ENCODE data around the gene SORCS2. TPM values are rescaled to one million over a fixed set of nuclear protein-coding genes. Genes with fewer than 3 reads are reported as not detected.

The SORCS2 gene
- 1 to 10 TPM; 2.0 to 7.4 (median 3.6) TPM for total RNA-seq

DNA sequence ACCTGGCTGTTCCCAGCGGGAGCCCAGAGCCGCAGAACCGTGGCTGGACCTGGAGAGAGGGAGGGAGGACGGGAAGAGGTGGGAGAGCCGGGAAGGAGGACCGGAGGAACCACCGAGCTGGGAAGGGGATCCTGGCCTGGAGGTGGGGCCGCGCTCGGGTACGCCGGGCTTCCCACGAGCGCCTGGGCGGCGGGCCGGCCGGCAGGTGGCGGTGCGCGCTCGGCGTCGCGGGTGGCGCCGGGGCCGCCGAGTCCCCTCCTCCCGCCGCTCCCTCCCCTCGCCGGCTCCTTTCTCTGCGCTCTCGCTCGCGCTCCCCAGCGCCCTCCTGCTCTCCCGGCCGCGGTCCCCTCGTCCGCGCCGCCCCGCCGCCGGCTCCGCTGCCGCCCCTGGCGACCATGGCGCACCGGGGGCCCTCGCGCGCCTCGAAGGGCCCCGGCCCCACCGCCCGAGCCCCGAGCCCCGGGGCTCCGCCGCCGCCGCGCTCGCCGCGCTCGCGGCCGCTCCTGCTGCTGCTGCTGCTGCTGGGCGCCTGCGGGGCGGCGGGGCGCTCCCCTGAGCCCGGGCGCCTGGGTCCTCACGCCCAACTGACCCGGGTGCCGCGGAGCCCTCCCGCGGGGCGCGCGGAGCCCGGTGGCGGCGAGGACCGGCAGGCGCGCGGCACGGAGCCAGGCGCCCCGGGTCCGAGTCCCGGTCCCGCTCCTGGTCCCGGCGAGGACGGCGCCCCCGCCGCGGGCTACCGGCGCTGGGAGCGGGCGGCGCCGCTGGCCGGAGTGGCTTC is at the start of gene SORCS2:
Gene SORCS2, plus strand, starts transcription at position 287 of the 778 bp plus-strand sequence.
- no peaks in the 10 kb centered on the region for H3K9me3 ChIP-seq
- TF ChIP-seq, protein P1, sequence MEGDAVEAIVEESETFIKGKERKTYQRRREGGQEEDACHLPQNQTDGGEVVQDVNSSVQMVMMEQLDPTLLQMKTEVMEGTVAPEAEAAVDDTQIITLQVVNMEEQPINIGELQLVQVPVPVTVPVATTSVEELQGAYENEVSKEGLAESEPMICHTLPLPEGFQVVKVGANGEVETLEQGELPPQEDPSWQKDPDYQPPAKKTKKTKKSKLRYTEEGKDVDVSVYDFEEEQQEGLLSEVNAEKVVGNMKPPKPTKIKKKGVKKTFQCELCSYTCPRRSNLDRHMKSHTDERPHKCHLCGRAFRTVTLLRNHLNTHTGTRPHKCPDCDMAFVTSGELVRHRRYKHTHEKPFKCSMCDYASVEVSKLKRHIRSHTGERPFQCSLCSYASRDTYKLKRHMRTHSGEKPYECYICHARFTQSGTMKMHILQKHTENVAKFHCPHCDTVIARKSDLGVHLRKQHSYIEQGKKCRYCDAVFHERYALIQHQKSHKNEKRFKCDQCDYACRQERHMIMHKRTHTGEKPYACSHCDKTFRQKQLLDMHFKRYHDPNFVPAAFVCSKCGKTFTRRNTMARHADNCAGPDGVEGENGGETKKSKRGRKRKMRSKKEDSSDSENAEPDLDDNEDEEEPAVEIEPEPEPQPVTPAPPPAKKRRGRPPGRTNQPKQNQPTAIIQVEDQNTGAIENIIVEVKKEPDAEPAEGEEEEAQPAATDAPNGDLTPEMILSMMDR (IDR thresholded peaks at IDR 0.05), result peak in 3 of 4 experiments; percentile 83 to 95 (median 95)
- TF ChIP-seq POLR2A (IDR thresholded peaks at IDR 0.05), result no peak
- H3K4me3 ChIP-seq, result peak within 1 kb of the TSS; percentile 49 to 61
- H3K4me1 ChIP-seq, result peaks cover 0 to 59% (median 18%) of the 10 kb centered on the region in 3 donors
- no peaks in the 10 kb centered on the region for H3K36me3 ChIP-seq
- no CpG with 5 or more reads among the region's 116 CpGs for WGBS, 2 donors (ENCODE audit: low coverage in 1 of 2)
- peak; percentile 90 for ATAC-seq
- peaks cover 49% of the 10 kb centered on the region for H3K27me3 ChIP-seq
- peak within 1 kb of the TSS in 1 of 4 donors; percentile 61 for H3K27ac ChIP-seq

DNA sequence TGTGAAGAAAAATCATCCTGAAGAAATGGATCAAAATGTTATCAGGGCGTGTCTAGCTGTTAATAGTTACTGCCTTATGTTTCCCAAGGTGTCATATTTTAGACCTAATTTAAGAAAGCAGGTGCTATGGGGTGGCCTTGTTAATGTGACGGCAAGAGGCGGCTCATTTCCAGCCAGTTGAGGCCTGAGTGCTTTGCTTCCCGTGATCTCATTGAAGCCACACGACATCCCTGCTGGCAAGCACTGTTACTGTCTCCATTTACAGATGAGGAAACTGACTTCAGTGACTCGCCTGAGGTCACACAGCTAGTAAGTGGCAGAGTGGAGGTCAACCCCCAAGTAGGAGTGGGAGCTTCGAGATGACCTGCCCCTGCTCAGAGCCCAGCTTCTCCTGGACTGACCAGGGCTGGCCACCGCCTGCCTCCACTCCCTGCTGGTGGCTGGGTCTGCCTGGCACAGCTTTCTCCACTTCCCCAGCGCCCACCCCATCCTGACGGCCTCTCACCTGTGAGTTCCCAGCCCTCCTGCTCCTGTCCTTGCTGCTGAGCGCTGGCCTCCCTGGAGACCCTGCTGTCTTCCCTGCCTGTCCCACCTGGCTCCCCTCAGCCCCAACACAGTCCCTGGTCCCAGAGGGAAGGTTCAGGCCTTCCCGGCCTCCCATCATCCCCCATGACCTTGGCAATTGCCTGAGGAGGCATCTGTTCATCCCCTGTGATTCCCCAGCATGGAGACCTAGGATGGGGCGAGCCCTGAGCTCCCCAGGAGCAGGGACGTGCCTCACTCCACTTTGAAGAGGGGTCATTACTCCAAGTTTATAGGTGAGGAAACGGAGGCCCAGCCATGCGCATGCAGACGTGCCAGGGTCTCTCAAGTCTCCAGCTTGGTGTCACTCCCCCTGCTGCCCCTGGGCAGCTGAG is 47.7 kb upstream of the SORCS2 start:
- no peaks in the 10 kb centered on the region for H3K36me3 ChIP-seq
- no peak overlapping the region for H3K4me3 ChIP-seq
- H3K4me1 ChIP-seq, result no peaks in the 10 kb centered on the region
- H3K9me3 ChIP-seq, result no peaks in the 10 kb centered on the region
- WGBS, 2 donors (ENCODE audit: low coverage in 1 of 2), result 72 to 78% methylated on average over 4 to 5 of the region's 17 CpGs
- H3K27ac ChIP-seq, result no peak overlapping the region
- H3K27me3 ChIP-seq, result peaks cover 4% of the 10 kb centered on the region
- ATAC-seq, result no peak
- no peak for TF ChIP-seq EP300 (IDR thresholded peaks at IDR 0.05)
- TF ChIP-seq POLR2AphosphoS5 (IDR thresholded peaks at IDR 0.05), result no peak
- no peak for TF ChIP-seq POLR2A (IDR thresholded peaks at IDR 0.05)
- TF ChIP-seq, protein P1 (IDR thresholded peaks at IDR 0.05), result no peak

DNA sequence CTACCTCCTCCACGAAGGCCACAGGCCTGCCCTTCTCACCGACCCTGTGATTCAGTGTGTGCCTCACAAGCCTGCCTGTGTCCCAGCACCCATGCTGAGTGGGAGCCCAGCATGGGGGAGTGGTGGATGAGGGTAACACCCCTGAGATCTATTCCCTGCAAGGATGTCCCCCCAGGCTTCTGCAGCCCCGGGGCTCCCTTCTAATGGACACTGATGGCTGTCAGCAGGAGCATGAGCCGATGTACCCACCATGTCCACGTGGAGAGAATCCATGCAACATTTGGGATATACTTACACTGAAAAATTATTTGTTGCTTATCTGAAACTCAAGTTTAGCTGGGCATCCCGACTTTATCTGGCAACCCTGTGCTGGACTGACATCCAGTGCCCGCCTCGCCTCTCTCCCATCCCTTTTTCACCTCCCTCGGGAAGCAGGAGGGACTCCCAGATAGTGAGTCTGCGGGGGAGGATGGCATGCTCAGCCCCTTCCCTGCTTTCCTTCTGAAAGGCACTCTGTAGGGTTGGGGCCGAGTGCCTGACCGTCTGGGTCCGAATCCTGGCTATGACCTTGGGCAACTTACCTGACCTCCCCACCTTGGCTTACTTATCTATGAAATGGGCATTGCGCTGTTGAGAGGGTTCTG is 46.9 kb upstream of the SORCS2 start:
- Histone ChIP-seq H3K27me3 (peaks cover 4% of the 10 kb centered on the region), H3K4me3 (no peak overlapping the region), H3K4me1 (no peaks in the 10 kb centered on the region), H3K27ac (no peak overlapping the region), H3K9me3 (no peaks in the 10 kb centered on the region), H3K36me3 (no peaks in the 10 kb centered on the region)
- no peak for ATAC-seq
- TF ChIP-seq POLR2AphosphoS5 (IDR thresholded peaks at IDR 0.05) (no peak), EP300 (IDR thresholded peaks at IDR 0.05) (no peak), POLR2A (IDR thresholded peaks at IDR 0.05) (no peak)
- TF ChIP-seq, protein P1 (IDR thresholded peaks at IDR 0.05), result no peak
- 83 to 85% methylated on average over 8 of the region's 14 CpGs for WGBS, 2 donors (ENCODE audit: low coverage in 1 of 2)

DNA sequence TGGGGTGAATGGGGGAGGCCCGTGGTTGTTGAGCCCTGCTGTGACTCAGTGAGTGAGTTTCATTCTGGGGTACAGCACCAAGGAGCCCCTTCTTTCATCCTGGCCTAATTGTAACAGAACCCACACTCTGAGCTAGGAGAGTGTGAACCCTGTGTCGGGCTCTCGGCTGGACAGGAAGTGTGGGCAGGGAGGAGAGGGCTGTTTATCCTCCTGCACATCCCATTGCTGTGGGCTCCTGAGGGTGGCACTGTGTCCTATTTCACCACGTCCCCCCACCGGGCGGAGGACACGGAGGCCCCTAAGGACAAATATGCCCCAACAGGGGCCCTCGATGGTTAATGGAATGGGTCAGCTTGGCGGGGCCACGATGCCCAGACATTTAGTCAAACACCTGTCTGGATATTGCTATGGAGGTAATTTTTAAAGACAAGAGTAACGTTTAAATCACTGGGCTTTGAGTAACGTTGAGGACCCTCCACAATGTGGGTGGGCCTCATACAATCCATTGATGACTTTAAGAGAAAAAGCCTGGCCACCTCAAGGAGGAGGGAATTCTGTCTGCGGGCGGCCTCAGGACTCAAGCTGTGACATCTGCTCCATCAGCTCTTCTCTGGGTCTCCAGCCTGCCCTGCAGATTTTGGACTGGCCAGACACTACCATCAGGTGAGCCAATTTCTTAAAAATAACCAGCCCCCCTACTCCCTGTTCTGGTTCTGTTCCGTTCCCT is 46.1 kb upstream of the SORCS2 start:
- no peak overlapping the region for H3K27ac ChIP-seq
- no peaks in the 10 kb centered on the region for H3K36me3 ChIP-seq
- H3K4me1 ChIP-seq, result no peaks in the 10 kb centered on the region
- TF ChIP-seq EP300 (IDR thresholded peaks at IDR 0.05) (no peak), POLR2AphosphoS5 (IDR thresholded peaks at IDR 0.05) (no peak), POLR2A (IDR thresholded peaks at IDR 0.05) (no peak)
- TF ChIP-seq, protein P1 (IDR thresholded peaks at IDR 0.05), result no peak
- ATAC-seq, result no peak
- H3K9me3 ChIP-seq, result no peaks in the 10 kb centered on the region
- H3K4me3 ChIP-seq, result no peak overlapping the region
- WGBS, 2 donors (ENCODE audit: low coverage in 1 of 2), result 74 to 96% methylated on average over 3 to 12 of the region's 15 CpGs
- peaks cover 4% of the 10 kb centered on the region for H3K27me3 ChIP-seq
